SU-DHL-6 (cell line): ENCODE measurements around the gene CADM1.

Source experiments
- EZH2phosphoT487 ChIP-seq: fragments of 200-600 bp; sonication (generic), shearing (Covaris generic); conservative IDR thresholded peaks from 2 replicates; pipeline ENCODE4 v1.6.1; 2018; ENCODE audit warnings: mild to moderate bottlenecking, antibody characterized with exemption, low read length, moderate library complexity, mixed read lengths
- TF ChIP-seq, protein P1 (sequence below): fragments of 200-600 bp; sonication (generic); IDR thresholded peaks from one replicate; pipeline ENCODE4 v1.5.1; 2017; ENCODE audit warnings: antibody characterized with exemption, mild to moderate bottlenecking, low read length, moderate library complexity; ENCODE audit not compliant: insufficient read depth, poor library complexity, severe bottlenecking

DNA sequence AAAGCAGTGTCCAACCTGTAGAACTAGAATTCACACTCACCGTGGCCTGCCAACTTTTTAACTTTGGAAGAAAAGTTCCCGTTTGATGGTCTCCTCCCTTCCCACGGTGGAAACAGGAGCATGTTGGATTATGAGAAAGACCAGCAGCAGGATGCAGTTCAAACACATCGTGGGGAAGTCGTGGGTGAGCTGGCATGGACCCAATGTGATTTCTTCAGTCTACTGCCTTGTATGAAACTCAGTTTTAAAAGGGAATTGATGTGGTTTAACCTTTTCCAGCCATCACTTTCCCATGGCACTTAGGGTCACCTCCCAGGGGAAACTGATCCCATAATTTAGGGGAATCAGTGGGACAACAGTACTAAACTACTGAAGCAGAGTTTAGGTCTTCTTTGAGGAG, 318.3 kb downstream of the CADM1 start:
- TF ChIP-seq, protein P1, sequence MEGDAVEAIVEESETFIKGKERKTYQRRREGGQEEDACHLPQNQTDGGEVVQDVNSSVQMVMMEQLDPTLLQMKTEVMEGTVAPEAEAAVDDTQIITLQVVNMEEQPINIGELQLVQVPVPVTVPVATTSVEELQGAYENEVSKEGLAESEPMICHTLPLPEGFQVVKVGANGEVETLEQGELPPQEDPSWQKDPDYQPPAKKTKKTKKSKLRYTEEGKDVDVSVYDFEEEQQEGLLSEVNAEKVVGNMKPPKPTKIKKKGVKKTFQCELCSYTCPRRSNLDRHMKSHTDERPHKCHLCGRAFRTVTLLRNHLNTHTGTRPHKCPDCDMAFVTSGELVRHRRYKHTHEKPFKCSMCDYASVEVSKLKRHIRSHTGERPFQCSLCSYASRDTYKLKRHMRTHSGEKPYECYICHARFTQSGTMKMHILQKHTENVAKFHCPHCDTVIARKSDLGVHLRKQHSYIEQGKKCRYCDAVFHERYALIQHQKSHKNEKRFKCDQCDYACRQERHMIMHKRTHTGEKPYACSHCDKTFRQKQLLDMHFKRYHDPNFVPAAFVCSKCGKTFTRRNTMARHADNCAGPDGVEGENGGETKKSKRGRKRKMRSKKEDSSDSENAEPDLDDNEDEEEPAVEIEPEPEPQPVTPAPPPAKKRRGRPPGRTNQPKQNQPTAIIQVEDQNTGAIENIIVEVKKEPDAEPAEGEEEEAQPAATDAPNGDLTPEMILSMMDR: no peak
- TF ChIP-seq EZH2phosphoT487: no peak
